K562 (cell line): ENCODE measurements around the gene DUSP23. TPM values are rescaled to one million over a fixed set of nuclear protein-coding genes. Genes with fewer than 3 reads are reported as not detected.

Experiments used
- ATAC-seq: fragments of 200-7000 bp; cut with Tn5 transposase; 3 replicates; pipeline ENCODE4 v1.9.1; 2020; ENCODE audit warnings: moderate library complexity
- BruUV-seq: library from RNA; stranded (reverse); fragments of 400-500 nt; replicated peaks from 2 replicates; lab custom pipeline; 2021; lab: Mats Ljungman, UMichigan
- CTCF ChIA-PET: fragments of 300-600 bp; formaldehyde crosslinking; extraction: SDS; loops from one replicate; lab custom pipeline; 2021; ENCODE audit warnings: low intra/inter-chr PET ratio; lab: Yijun Ruan, JAX
- POLR2A ChIA-PET: fragments of 300-600, 350-650 bp; sonication (Branson Sonifier 250); formaldehyde crosslinking; extraction: SDS; loops from one replicate; lab custom pipeline; 2021; ENCODE audit warnings: antibody characterized with exemption, inconsistent platforms; lab: Yijun Ruan, JAX
- DNase-seq, 4 experiments: peaks; one replicate each; pipeline versions ENCODE4 v3.0.0 to v3.0.0-alpha.2; 2011 to 2018; ENCODE audit warnings: low spot score in 3 of 4, mixed read lengths in 3 of 4; ENCODE audit errors: extremely low read depth in 1 of 4
- FAIRE-seq: peaks from 2 replicates; lab custom pipeline; 2011; peaks lifted over from hg19 to GRCh38; lab: Jason Lieb, UNC
- H2AFZ ChIP-seq: 2 replicates; pipeline ENCODE4 v1.6.0; 2011; ENCODE audit warnings: low read depth, low read length, control low read depth, inconsistent platforms
- H3K27ac ChIP-seq: fragments of 200-600 bp; 3 replicates; pipeline ENCODE4 v1.8.0; 2011; ENCODE audit warnings: low read depth, mild to moderate bottlenecking, control low read depth, inconsistent platforms, low read length, moderate library complexity, mixed read lengths; ENCODE audit errors: extremely low read depth
- H3K27me3 ChIP-seq, 2 experiments: fragments of 300-600 bp in 1 of 2; 2 replicates in 1 of 2; 3 replicates in 1 of 2; pipeline versions ENCODE4 v1.6.0 to v1.8.0; 2011; ENCODE audit warnings: inconsistent platforms in 2 of 2, low read length in 2 of 2, mild to moderate bottlenecking in 1 of 2, mixed read lengths in 1 of 2, moderate library complexity in 1 of 2; ENCODE audit not compliant: control insufficient read depth in 2 of 2, insufficient read depth in 2 of 2
- H3K36me3 ChIP-seq: fragments of 300-600 bp; 3 replicates; pipeline ENCODE4 v1.8.0; 2011; ENCODE audit warnings: mild to moderate bottlenecking, low read length, inconsistent platforms; ENCODE audit not compliant: control insufficient read depth, insufficient read depth
- H3K4me1 ChIP-seq, 2 experiments: fragments of 200-600 bp in 1 of 2; replicated peaks in 1 of 2; 2 replicates in 1 of 2; 3 replicates in 1 of 2; pipeline versions ENCODE4 v1.5.1 to v1.8.0; 2011; ENCODE audit warnings: inconsistent platforms in 2 of 2, low read length in 2 of 2, mild to moderate bottlenecking in 1 of 2, mixed read lengths in 1 of 2, moderate library complexity in 1 of 2; ENCODE audit not compliant: control insufficient read depth in 2 of 2, insufficient read depth in 2 of 2
- H3K4me2 ChIP-seq: 2 replicates; pipeline ENCODE4 v1.6.1; 2011; ENCODE audit warnings: low read length, control low read depth, inconsistent platforms, mixed read lengths; ENCODE audit not compliant: insufficient read depth
- H3K4me3 ChIP-seq: fragments of 200-600 bp; sonication (generic), shearing (Covaris generic); 2 replicates; pipeline ENCODE4 v1.5.1; 2016; ENCODE audit warnings: control low read depth, inconsistent platforms
- H3K79me2 ChIP-seq: fragments of 200-600 bp; 3 replicates; pipeline ENCODE4 v1.8.0; 2011; ENCODE audit warnings: low read length, inconsistent platforms; ENCODE audit not compliant: control insufficient read depth, insufficient read depth
- H3K9ac ChIP-seq, 2 experiments: 2 replicates each; pipeline versions ENCODE4 v1.6.0 to v1.6.1; 2011; ENCODE audit warnings: low read depth in 2 of 2, low read length in 2 of 2, control low read depth in 1 of 2, inconsistent platforms in 1 of 2, mild to moderate bottlenecking in 1 of 2, mixed read lengths in 1 of 2; ENCODE audit not compliant: insufficient read depth in 1 of 2
- H3K9me1 ChIP-seq: one replicate; pipeline ENCODE4 v1.6.0; 2011; ENCODE audit warnings: inconsistent platforms, mild to moderate bottlenecking, low read length, moderate library complexity; ENCODE audit not compliant: control insufficient read depth, insufficient read depth
- H3K9me3 ChIP-seq: replicated peaks from 2 replicates; pipeline ENCODE4 v1.5.1; 2011; ENCODE audit warnings: low read depth, low read length, inconsistent platforms; ENCODE audit not compliant: control insufficient read depth, insufficient read depth
- H4K20me1 ChIP-seq: replicated peaks from 2 replicates; pipeline ENCODE4 v1.6.1; 2011; ENCODE audit warnings: low read length, inconsistent platforms, mixed read lengths; ENCODE audit not compliant: control insufficient read depth, insufficient read depth
- CTBP1 ChIP-seq: fragments of 450-650 bp; IDR thresholded peaks from 2 replicates; pipeline ENCODE4 v1.6.1; 2016; ENCODE audit warnings: borderline replicate concordance
- HMG20A ChIP-seq: fragments of 450-650 bp; formaldehyde crosslinking; conservative IDR thresholded peaks from 2 replicates; pipeline ENCODE4 v1.4.0; 2020; ENCODE audit warnings: mild to moderate bottlenecking, mixed read lengths
- MAFK ChIP-seq: IDR thresholded peaks from 2 replicates; pipeline ENCODE4 v1.6.1; 2011; ENCODE audit warnings: low read length, improper control_type of control experiment
- MAZ ChIP-seq, 2 experiments: fragments of 450-650 bp in 1 of 2; sonication (generic) in 1 of 2; formaldehyde crosslinking; IDR thresholded peaks in 1 of 2; conservative IDR thresholded peaks in 1 of 2; 2 replicates each; pipeline versions ENCODE4 v1.4.0 to v1.5.0; 2020; ENCODE audit warnings: mild to moderate bottlenecking in 1 of 2, missing genetic modification reagents in 1 of 2
- NFIX ChIP-seq: fragments of 250-450 bp; sonication (Bioruptor Pico); IDR thresholded peaks from 2 replicates; pipeline ENCODE4 v1.4.0; 2020; ENCODE audit warnings: low read depth, mild to moderate bottlenecking, moderate library complexity
- NRF1 ChIP-seq, 2 experiments: fragments of 450-650 bp; IDR thresholded peaks in 1 of 2; conservative IDR thresholded peaks in 1 of 2; 2 replicates each; pipeline ENCODE4 v1.6.1; 2014; ENCODE audit warnings: mild to moderate bottlenecking in 2 of 2
- RAD21 ChIP-seq, 2 experiments: fragments of 250-450 bp in 1 of 2; fragments of 450-650 bp in 1 of 2; sonication (Bioruptor Pico) in 1 of 2; formaldehyde crosslinking in 1 of 2; IDR thresholded peaks in 1 of 2; conservative IDR thresholded peaks in 1 of 2; 2 replicates each; pipeline versions ENCODE4 v1.4.0 to v1.8.0; 2020 to 2022; ENCODE audit warnings: mild to moderate bottlenecking in 2 of 2, moderate library complexity in 1 of 2
- SPI1 ChIP-seq: IDR thresholded peaks from 2 replicates; pipeline ENCODE4 v1.6.1; 2011; ENCODE audit warnings: low read depth, low read length, control low read depth, borderline replicate concordance
- WGBS: fragments of 100-300 bp; shearing (Covaris generic); methylation state at CpG from one replicate; pipeline ENCODE4 v1.1.6; 2016; ENCODE audit warnings: low coverage, mixed read lengths; ENCODE audit not compliant: insufficient coverage; ENCODE audit errors: missing lambda C conversion rate; 5-methylcytosine and 5-hydroxymethylcytosine counted together
- in situ Hi-C: fragments of 300-500 bp; cut with MboI; formaldehyde crosslinking; loops from 4 replicates; pipeline ENCODE4 v1.15.0; 2018; ENCODE audit warnings: inconsistent platforms, mixed read lengths
- intact Hi-C: fragments of 100-400 bp; cut with micrococcal nuclease; formaldehyde crosslinking; loops from 2 replicates; pipeline ENCODE4 v1.14.2; 2022
- polyA plus RNA-seq, 8 experiments: library from polyadenylated mRNA; depleted of rRNA in 4 of 8; stranded (reverse) in 5 of 8; unstranded in 3 of 8; fragments of >200 nt; fragmentation: Nextera tagmentation in 2 of 8; fragmentation: Illumina TruSeq in 1 of 8; extraction: Ambion mirVana in 2 of 8; extraction: Trizol in 1 of 8; gene quantifications; 2 replicates each; pipeline versions ENCODE4 v1.2.1 to v1.2.3, GENCODE V29; 2011 to 2014; ENCODE audit warnings: inconsistent platforms in 1 of 8, missing spikeins in 1 of 8
- total RNA-seq, 7 experiments: library from RNA; depleted of rRNA in 6 of 7; stranded (reverse); fragments of >200 nt in 6 of 7; fragmentation: Illumina TruSeq in 2 of 7; extraction: Trizol in 2 of 7; gene quantifications; 2 replicates each; pipeline versions ENCODE4 v1.2.1 to v1.2.3, GENCODE V29; 2011 to 2021; ENCODE audit warnings: low replicate concordance in 1 of 7
- TF ChIP-seq, protein P1 (sequence below), 3 experiments: IDR thresholded peaks in 2 of 3; conservative IDR thresholded peaks in 1 of 3; 2 replicates each; pipeline ENCODE4 v1.5.1; 2011 to 2012; ENCODE audit warnings: low read length in 3 of 3, mild to moderate bottlenecking in 3 of 3, control low read depth in 2 of 3, improper control_type of control experiment in 1 of 3, inconsistent platforms in 1 of 3, low read depth in 1 of 3, mixed read lengths in 1 of 3, moderate library complexity in 1 of 3; ENCODE audit not compliant: insufficient read depth in 2 of 3
- TF ChIP-seq, protein P2 (sequence below): fragments of 450-650 bp; formaldehyde crosslinking; IDR thresholded peaks from 2 replicates; pipeline ENCODE4 v1.4.0; 2020; ENCODE audit warnings: mild to moderate bottlenecking, moderate library complexity

Gene DUSP23
- total and polyA plus RNA-seq, 9 of the 15 experiments (the other 6 are each of a cell fraction or from before 2014, with no cell fraction given): 1.0 to 34.8 (median 13.7) TPM

DNA sequence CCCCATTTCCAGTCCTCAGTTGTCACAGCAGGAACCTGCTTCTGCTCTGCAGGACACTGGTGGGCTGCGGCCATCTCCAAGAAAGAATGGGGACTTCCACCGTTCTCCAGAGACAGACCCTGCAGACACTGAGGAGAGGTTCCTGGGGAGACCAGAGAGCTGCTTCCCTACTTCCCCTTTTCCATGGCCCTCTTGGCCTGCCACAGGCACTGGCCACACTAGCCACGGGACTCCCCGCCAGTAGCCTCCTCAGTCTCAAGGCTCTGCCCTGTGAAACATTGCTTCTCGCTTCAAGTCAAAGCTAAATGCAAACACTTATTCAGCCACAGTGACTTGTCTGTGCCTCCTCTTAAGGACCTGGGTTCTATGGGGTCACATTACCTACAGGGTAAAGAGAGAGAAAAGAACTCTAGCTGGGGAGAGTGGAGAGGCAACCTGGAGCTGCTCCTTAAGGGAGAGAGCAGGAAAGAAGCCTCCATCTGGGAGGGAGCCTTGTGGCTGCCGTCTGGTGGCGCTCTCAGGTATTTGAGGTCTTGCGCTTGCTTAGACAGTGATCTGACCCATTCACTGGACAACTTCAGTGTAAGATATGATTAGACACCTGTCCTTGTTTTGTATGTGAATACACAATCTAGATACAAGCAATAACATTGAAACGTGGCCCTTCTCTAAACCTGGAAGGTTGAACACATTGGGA is 40.6 kb downstream of the DUSP23 start:
- no peak overlapping the region for H3K4me3 ChIP-seq
- no peak overlapping the region for H3K9ac ChIP-seq
- no peaks in the 10 kb centered on the region for H3K36me3 ChIP-seq
- H3K4me1 ChIP-seq: peaks cover 0 to 9% of the 10 kb centered on the region in 2 experiments; a peak in 2 of 5 replicates
- DNase-seq: peak; percentile 61 to 73 (median 70)
- 24% methylated on average over 9 of the region's 9 CpGs for WGBS
- ATAC-seq: peak; percentile 90
- CTCF ChIA-PET: interaction anchor here (0.6 to 2.0 kb wide), 3 partner anchors 23 to 66 kb away, joined by 3 to 6 read pairs (median 4); partner anchors contain the start of gene DUSP23
- no peak overlapping the region; the same call in 1 of the 2 replicates for H2AFZ ChIP-seq
- H3K4me2 ChIP-seq: no peak overlapping the region
- no peaks in the 10 kb centered on the region for H4K20me1 ChIP-seq
- no peaks in the 10 kb centered on the region for H3K9me3 ChIP-seq
- H3K27ac ChIP-seq: no peak overlapping the region
- peaks cover 8 to 49% of the 10 kb centered on the region in 2 experiments; a peak in 3 of 5 replicates for H3K27me3 ChIP-seq
- BruUV-seq: no TSS peak
- H3K79me2 ChIP-seq: no peaks in the 10 kb centered on the region
- intact Hi-C loops (no loop called here), in situ Hi-C loops (no loop called here)
- peak; percentile 95 for FAIRE-seq
- H3K9me1 ChIP-seq: no peaks in the 10 kb centered on the region
- POLR2A ChIA-PET: interaction anchor here (1.2 kb wide), 1 partner anchor 58 kb away, joined by 3 read pairs; no protein-coding TSS in a partner anchor
- TF ChIP-seq, protein P1, sequence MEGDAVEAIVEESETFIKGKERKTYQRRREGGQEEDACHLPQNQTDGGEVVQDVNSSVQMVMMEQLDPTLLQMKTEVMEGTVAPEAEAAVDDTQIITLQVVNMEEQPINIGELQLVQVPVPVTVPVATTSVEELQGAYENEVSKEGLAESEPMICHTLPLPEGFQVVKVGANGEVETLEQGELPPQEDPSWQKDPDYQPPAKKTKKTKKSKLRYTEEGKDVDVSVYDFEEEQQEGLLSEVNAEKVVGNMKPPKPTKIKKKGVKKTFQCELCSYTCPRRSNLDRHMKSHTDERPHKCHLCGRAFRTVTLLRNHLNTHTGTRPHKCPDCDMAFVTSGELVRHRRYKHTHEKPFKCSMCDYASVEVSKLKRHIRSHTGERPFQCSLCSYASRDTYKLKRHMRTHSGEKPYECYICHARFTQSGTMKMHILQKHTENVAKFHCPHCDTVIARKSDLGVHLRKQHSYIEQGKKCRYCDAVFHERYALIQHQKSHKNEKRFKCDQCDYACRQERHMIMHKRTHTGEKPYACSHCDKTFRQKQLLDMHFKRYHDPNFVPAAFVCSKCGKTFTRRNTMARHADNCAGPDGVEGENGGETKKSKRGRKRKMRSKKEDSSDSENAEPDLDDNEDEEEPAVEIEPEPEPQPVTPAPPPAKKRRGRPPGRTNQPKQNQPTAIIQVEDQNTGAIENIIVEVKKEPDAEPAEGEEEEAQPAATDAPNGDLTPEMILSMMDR (IDR thresholded peaks at IDR 0.05 in 2 of 3, conservative IDR thresholded peaks at IDR 0.05 in 1 of 3; ENCODE audit: insufficient read depth in 2 of 3, low read depth in 1 of 3, low read length in 3 of 3): peak; percentile 71 to 82 (median 76)
- TF ChIP-seq NFIX (CRISPR knock-in tag) (no peak), HMG20A (CRISPR knock-in tag) (no peak), SPI1 (peak; percentile 51; the same call in 1 of the 2 replicates), RAD21 (CRISPR knock-in tag; conservative IDR thresholded peaks at IDR 0.05 in 1 of 2, IDR thresholded peaks at IDR 0.05 in 1 of 2) (peak; percentile 41 to 68; a peak in 3 of 4 replicates), CTBP1 (peak; percentile 21; the same call in 1 of the 2 replicates), NRF1 (conservative IDR thresholded peaks at IDR 0.05 in 1 of 2, IDR thresholded peaks at IDR 0.05 in 1 of 2) (peak in 1 of 2 experiments; percentile 57; a peak in 2 of 4 replicates), MAFK (no peak), MAZ (CRISPR knock-in tag; conservative IDR thresholded peaks at IDR 0.05 in 1 of 2, IDR thresholded peaks at IDR 0.05 in 1 of 2) (no peak)
- TF ChIP-seq, protein P2, sequence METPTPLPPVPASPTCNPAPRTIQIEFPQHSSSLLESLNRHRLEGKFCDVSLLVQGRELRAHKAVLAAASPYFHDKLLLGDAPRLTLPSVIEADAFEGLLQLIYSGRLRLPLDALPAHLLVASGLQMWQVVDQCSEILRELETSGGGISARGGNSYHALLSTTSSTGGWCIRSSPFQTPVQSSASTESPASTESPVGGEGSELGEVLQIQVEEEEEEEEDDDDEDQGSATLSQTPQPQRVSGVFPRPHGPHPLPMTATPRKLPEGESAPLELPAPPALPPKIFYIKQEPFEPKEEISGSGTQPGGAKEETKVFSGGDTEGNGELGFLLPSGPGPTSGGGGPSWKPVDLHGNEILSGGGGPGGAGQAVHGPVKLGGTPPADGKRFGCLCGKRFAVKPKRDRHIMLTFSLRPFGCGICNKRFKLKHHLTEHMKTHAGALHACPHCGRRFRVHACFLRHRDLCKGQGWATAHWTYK: peak; percentile 90
